Measurements from ENCODE around the gene PPP1R37. TPM values are rescaled to one million over a fixed set of nuclear protein-coding genes. Genes with fewer than 3 reads are reported as not detected.

Gene PPP1R37
- total and polyA plus RNA-seq, 2 donors (not counting 3 experiments of a cell fraction or from before 2014, with no cell fraction given), result 16.2 to 27.1 TPM

GRCh38 chr19:45119582-45119981 lies 26.6 kb downstream of the PPP1R37 start:
- H3K79me2 ChIP-seq (ENCODE audit: control insufficient read depth, insufficient read depth, low read length), result peaks cover 32% of the 10 kb centered on the region
- CTCF ChIA-PET, result interaction anchor here (1.6 kb wide), 1 partner anchor 11 kb away, joined by 6 read pairs; no protein-coding TSS in a partner anchor

GRCh38 chr19:45121827-45122345 lies 28.9 kb downstream of the PPP1R37 start:
- no peaks in the 10 kb centered on the region for H3K9me3 ChIP-seq (replicated peaks; ENCODE audit: control insufficient read depth, insufficient read depth, low read length)
- H3K4me1 ChIP-seq (ENCODE audit: control insufficient read depth, extremely low read depth, insufficient read depth, low read length), result no peaks in the 10 kb centered on the region
- no peaks in the 10 kb centered on the region for H4K20me1 ChIP-seq (replicated peaks; ENCODE audit: control insufficient read depth, extremely low read depth, insufficient read depth, low read length)
- CTCF ChIA-PET, result no interaction called here
- no peak overlapping the region for H3K27ac ChIP-seq (ENCODE audit: insufficient read depth, low read depth, low read length)
- POLR2A ChIA-PET, result no interaction called here
- intact Hi-C loops (cut with micrococcal nuclease) (no loop called here), dilution Hi-C loops (cut with MboI; ENCODE audit: extremely low pct_ligation_motif_present, low sequenced_read_pairs) (no loop called here)
- no peak overlapping the region for H3K4me2 ChIP-seq (ENCODE audit: insufficient read depth, low read length)
- H3K79me2 ChIP-seq (ENCODE audit: control insufficient read depth, insufficient read depth, low read length), result peaks cover 31% of the 10 kb centered on the region
- no peak for DNase-seq (ENCODE audit: low read depth, low spot score)
- no peak for TF ChIP-seq POLR2A (IDR thresholded peaks at IDR 0.05; ENCODE audit: low read depth, low read length)
- no peak for TF ChIP-seq POLR2AphosphoS5 (IDR thresholded peaks at IDR 0.05; ENCODE audit: insufficient read depth, low read depth, low read length)
- no peak for TF ChIP-seq JUN (IDR thresholded peaks at IDR 0.05; ENCODE audit: borderline replicate concordance, insufficient read depth, insufficient read length, low read depth)
- no peak for TF ChIP-seq FOS (IDR thresholded peaks at IDR 0.05; ENCODE audit: borderline replicate concordance, insufficient read depth, low read length)
- no peak for TF ChIP-seq CTCF (IDR thresholded peaks at IDR 0.05; ENCODE audit: extremely low read depth in 1 of 2, insufficient read depth in 1 of 2, low read depth in 1 of 2, low read length in 2 of 2)
- TF ChIP-seq EZH2 (IDR thresholded peaks at IDR 0.05; ENCODE audit: borderline replicate concordance, low read depth, low read length, severe bottlenecking), result no peak
- no peak for TF ChIP-seq MYC (IDR thresholded peaks at IDR 0.05; ENCODE audit: low read depth, low read length)
- no peak for TF ChIP-seq GATA2 (IDR thresholded peaks at IDR 0.05; ENCODE audit: insufficient read depth, insufficient read length, low read depth, low read length)
- no peaks in the 10 kb centered on the region for H3K9me1 ChIP-seq (replicated peaks; ENCODE audit: control insufficient read depth, extremely low read depth, insufficient read depth, low read length)
- H3K27me3 ChIP-seq (ENCODE audit: control insufficient read depth in 2 of 2, insufficient read depth in 2 of 2, low read length in 2 of 2), result no peaks in the 10 kb centered on the region
- BruUV-seq (replicated peaks), result no TSS peak
- no peaks in the 10 kb centered on the region for H3K36me3 ChIP-seq (ENCODE audit: control insufficient read depth in 2 of 2, extremely low read depth in 1 of 2, insufficient read depth in 2 of 2, low read length in 2 of 2)
- no peak overlapping the region for H2AFZ ChIP-seq (ENCODE audit: low read depth, low read length)
- no peak overlapping the region for H3K4me3 ChIP-seq (replicated peaks in 1 of 3; ENCODE audit: insufficient read depth in 1 of 3, low read depth in 1 of 3, low read length in 3 of 3)
- H3K9ac ChIP-seq (replicated peaks; ENCODE audit: extremely low read depth, insufficient read depth, low read length), result no peak overlapping the region
- no peak for FAIRE-seq

More at GRCh38 chr19:45119582-45119981, 26.6 kb downstream of the PPP1R37 start:
- Histone ChIP-seq H3K27ac (ENCODE audit: insufficient read depth, low read depth, low read length) (no peak overlapping the region), H3K4me1 (ENCODE audit: control insufficient read depth, extremely low read depth, insufficient read depth, low read length) (no peaks in the 10 kb centered on the region), H3K27me3 (ENCODE audit: control insufficient read depth in 2 of 2, insufficient read depth in 2 of 2, low read length in 2 of 2) (no peaks in the 10 kb centered on the region), H3K9me1 (replicated peaks; ENCODE audit: control insufficient read depth, extremely low read depth, insufficient read depth, low read length) (no peaks in the 10 kb centered on the region), H3K4me2 (ENCODE audit: insufficient read depth, low read length) (no peak overlapping the region), H3K9ac (replicated peaks; ENCODE audit: extremely low read depth, insufficient read depth, low read length) (no peak overlapping the region), H3K4me3 (replicated peaks in 1 of 3; ENCODE audit: insufficient read depth in 1 of 3, low read depth in 1 of 3, low read length in 3 of 3) (no peak overlapping the region), H2AFZ (ENCODE audit: low read depth, low read length) (no peak overlapping the region), H3K36me3 (ENCODE audit: control insufficient read depth in 2 of 2, extremely low read depth in 1 of 2, insufficient read depth in 2 of 2, low read length in 2 of 2) (no peaks in the 10 kb centered on the region), H3K9me3 (replicated peaks; ENCODE audit: control insufficient read depth, insufficient read depth, low read length) (no peaks in the 10 kb centered on the region), H4K20me1 (replicated peaks; ENCODE audit: control insufficient read depth, extremely low read depth, insufficient read depth, low read length) (no peaks in the 10 kb centered on the region)
- dilution Hi-C loops (cut with MboI; ENCODE audit: extremely low pct_ligation_motif_present, low sequenced_read_pairs), result no loop called here
- POLR2A ChIA-PET, result no interaction called here
- no peak for DNase-seq (ENCODE audit: low read depth, low spot score)
- FAIRE-seq, result no peak
- TF ChIP-seq GATA2 (IDR thresholded peaks at IDR 0.05; ENCODE audit: insufficient read depth, insufficient read length, low read depth, low read length), result no peak
- no TSS peak for BruUV-seq (replicated peaks)
- intact Hi-C loops (cut with micrococcal nuclease), result no loop called here

All from endothelial cell of umbilical vein (primary cell).